Spleen (tissue), 11 donors: Measurements from ENCODE around the gene DUOX1. TPM values are rescaled to one million over a fixed set of nuclear protein-coding genes. Genes with fewer than 3 reads are reported as not detected.

Experiments used
- DNase-seq: peaks from one replicate; pipeline ENCODE4 v3.0.0-alpha.2; 2020
- H3K27ac ChIP-seq, 8 donors: fragments of 200-600 bp; sonication (generic) in 7 of 8; 1 replicate in 4 of 8; 2 replicates in 4 of 8; pipeline versions ENCODE4 v1.5.0 to v1.8.0; 2016 to 2021; ENCODE audit warnings: inconsistent platforms in 4 of 8, mild to moderate bottlenecking in 4 of 8, moderate library complexity in 1 of 8
- H3K27me3 ChIP-seq, 7 donors: fragments of 200-600 bp; sonication (generic) in 6 of 7; replicated peaks in 1 of 7; 1 replicate in 4 of 7; 2 replicates in 3 of 7; pipeline versions ENCODE4 v1.5.0 to v1.8.0; 2016 to 2021; ENCODE audit warnings: inconsistent platforms in 3 of 7, mild to moderate bottlenecking in 1 of 7
- H3K36me3 ChIP-seq, 6 donors: fragments of 200-600 bp; sonication (generic) in 5 of 6; 1 replicate in 4 of 6; 2 replicates in 2 of 6; pipeline versions ENCODE4 v1.5.0 to v1.8.0; 2016 to 2021; ENCODE audit warnings: inconsistent platforms in 2 of 6
- H3K4me1 ChIP-seq, 6 donors: fragments of 200-600 bp; sonication (generic) in 5 of 6; 1 replicate in 3 of 6; 2 replicates in 3 of 6; pipeline versions ENCODE4 v1.5.0 to v1.8.0; 2016 to 2021; ENCODE audit warnings: inconsistent platforms in 3 of 6
- H3K4me3 ChIP-seq, 8 donors: fragments of 200-600 bp; sonication (generic) in 7 of 8; 1 replicate in 4 of 8; 2 replicates in 4 of 8; pipeline versions ENCODE4 v1.5.0 to v1.8.0; 2016 to 2021; ENCODE audit warnings: inconsistent platforms in 4 of 8, mild to moderate bottlenecking in 4 of 8, moderate library complexity in 2 of 8
- H3K9me3 ChIP-seq, 8 donors: fragments of 200-600 bp; sonication (generic) in 7 of 8; 1 replicate in 4 of 8; 2 replicates in 4 of 8; pipeline versions ENCODE4 v1.5.0 to v1.8.0; 2016 to 2021; ENCODE audit warnings: inconsistent platforms in 4 of 8
- POLR2A ChIP-seq, 3 donors: fragments of 450-650 bp; IDR thresholded peaks; one replicate each; pipeline ENCODE4 v1.5.1; 2017; ENCODE audit warnings: antibody characterized with exemption in 3 of 3, mild to moderate bottlenecking in 1 of 3
- POLR2AphosphoS5 ChIP-seq, 3 donors: sonication (generic); formaldehyde crosslinking; IDR thresholded peaks; one replicate each; pipeline ENCODE4 v1.5.1; 2017; ENCODE audit warnings: antibody characterized with exemption in 3 of 3
- WGBS, 5 donors: extraction: QIAGEN DNeasy Blood & Tissue Kit in 3 of 5; methylation state at CpG; one replicate each; pipeline versions ENCODE4 v1.1.5 to v1.1.7; 2013 to 2018; 5-methylcytosine and 5-hydroxymethylcytosine counted together
- intact Hi-C: fragments of 100-400 bp; cut with DNase I; formaldehyde crosslinking; loops from one replicate; pipeline ENCODE4 v1.15.0; 2023; ENCODE audit warnings: low total_unique reads
- polyA plus RNA-seq, 3 donors: library from polyadenylated mRNA; stranded (reverse); fragments of 200-250 nt; gene quantifications; one replicate each; pipeline ENCODE4 v1.2.1, GENCODE V29; 2013
- total RNA-seq, 7 donors: library from RNA; depleted of rRNA in 3 of 7; stranded (reverse); fragments of >200 nt in 3 of 7; fragmentation: NEBNext Ultra II Directional in 4 of 7; extraction: Animal tissue kit (Norgen Biotek cat#: 25700) in 4 of 7; gene quantifications; one replicate each; pipeline versions ENCODE4 v1.1.0 to v1.2.1, GENCODE V29; 2016 to 2021
- TF ChIP-seq, protein P1 (sequence below), 11 experiments: fragments of 200-600 bp in 7 of 11; fragments of 450-650 bp in 4 of 11; sonication (generic) in 4 of 11; IDR thresholded peaks in 8 of 11; conservative IDR thresholded peaks in 3 of 11; 1 replicate in 7 of 11; 2 replicates in 4 of 11; pipeline versions ENCODE4 v1.4.0 to v1.8.0; 2016 to 2021; ENCODE audit warnings: antibody characterized with exemption in 11 of 11, inconsistent platforms in 4 of 11, mild to moderate bottlenecking in 1 of 11
- donor health status: healthy with polysubstance abuse.
- donor health status: DM: no; HTN: no; CAD: no; lungs with moderate emphysema.
- donor health status: DM: no; HTN: no; CAD: no.
- donor health status: Bipolar disorder and iron deficiency.
- donor health status: healthy.
- donor health status: DM: no; HTN: no; CAD: no.
- donor health status: DM: yes; HTN: yes; CAD: no.

Gene DUOX1
- total and polyA plus RNA-seq, 10 donors, result 0.04 to 0.28 (median 0.09) TPM; not detected in 5

DNA sequence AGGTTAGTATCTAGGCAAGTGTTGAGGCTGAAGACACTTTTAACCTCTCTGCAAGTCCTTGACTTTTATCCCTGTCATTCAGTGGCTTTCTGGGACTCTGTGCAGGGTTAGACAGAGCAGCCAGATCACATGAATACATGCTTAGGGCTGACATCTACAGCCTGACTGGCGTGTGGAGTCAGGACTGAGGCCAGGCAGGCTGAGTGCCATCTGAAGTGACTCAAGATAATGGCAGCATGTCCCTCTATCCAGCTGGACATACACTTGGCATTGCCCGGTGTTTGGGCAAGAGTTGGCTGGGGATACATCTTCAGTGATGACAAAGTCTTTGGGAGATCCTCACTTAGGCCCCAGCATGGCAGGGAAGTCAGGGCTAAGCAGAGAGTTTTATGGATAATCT, 38.2 kb upstream of the DUOX1 start:
- peaks cover 0 to 24% (median 0%) of the 10 kb centered on the region in 7 donors for H3K27me3 ChIP-seq
- no peaks in the 10 kb centered on the region for H3K36me3 ChIP-seq
- TF ChIP-seq, protein P1, sequence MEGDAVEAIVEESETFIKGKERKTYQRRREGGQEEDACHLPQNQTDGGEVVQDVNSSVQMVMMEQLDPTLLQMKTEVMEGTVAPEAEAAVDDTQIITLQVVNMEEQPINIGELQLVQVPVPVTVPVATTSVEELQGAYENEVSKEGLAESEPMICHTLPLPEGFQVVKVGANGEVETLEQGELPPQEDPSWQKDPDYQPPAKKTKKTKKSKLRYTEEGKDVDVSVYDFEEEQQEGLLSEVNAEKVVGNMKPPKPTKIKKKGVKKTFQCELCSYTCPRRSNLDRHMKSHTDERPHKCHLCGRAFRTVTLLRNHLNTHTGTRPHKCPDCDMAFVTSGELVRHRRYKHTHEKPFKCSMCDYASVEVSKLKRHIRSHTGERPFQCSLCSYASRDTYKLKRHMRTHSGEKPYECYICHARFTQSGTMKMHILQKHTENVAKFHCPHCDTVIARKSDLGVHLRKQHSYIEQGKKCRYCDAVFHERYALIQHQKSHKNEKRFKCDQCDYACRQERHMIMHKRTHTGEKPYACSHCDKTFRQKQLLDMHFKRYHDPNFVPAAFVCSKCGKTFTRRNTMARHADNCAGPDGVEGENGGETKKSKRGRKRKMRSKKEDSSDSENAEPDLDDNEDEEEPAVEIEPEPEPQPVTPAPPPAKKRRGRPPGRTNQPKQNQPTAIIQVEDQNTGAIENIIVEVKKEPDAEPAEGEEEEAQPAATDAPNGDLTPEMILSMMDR (IDR thresholded peaks at IDR 0.05 in 8 of 11, conservative IDR thresholded peaks at IDR 0.05 in 3 of 11), result no peak
- TF ChIP-seq POLR2AphosphoS5 (IDR thresholded peaks at IDR 0.05) (no peak), POLR2A (IDR thresholded peaks at IDR 0.05) (no peak)
- H3K9me3 ChIP-seq, result no peaks in the 10 kb centered on the region
- H3K4me1 ChIP-seq, result no peaks in the 10 kb centered on the region
- intact Hi-C loops, result no loop called here
- WGBS, 5 donors, result 83 to 91% (median 84%) methylated on average over 2 of the region's 2 CpGs
- DNase-seq, result no peak
- H3K27ac ChIP-seq, result no peak overlapping the region
- no peak overlapping the region for H3K4me3 ChIP-seq

DNA sequence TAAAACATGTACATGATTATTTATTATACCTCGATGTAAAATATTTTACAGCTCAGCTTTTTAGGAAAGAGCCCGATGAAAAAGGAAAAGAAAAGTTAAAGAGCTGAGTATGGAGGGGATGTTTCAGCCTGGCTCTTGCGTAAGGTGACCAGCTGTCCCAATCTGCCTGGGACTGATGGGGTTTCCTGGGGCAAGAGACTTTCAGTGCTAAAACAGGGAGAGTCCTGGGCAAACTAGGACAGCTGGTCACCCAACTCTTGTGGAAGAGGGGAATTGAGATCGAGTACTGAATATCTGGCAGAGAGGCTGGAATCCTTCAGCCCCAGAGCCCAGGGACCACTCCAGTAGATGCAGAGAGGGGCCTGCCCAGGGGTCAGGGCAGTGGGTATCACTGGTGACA, 36.8 kb upstream of the DUOX1 start:
- H3K4me1 ChIP-seq, result no peaks in the 10 kb centered on the region
- WGBS, 5 donors, result 73 to 87% (median 80%) methylated on average over 4 of the region's 4 CpGs
- H3K4me3 ChIP-seq, result no peak overlapping the region
- intact Hi-C loops, result no loop called here
- peaks cover 0 to 15% (median 0%) of the 10 kb centered on the region in 7 donors for H3K27me3 ChIP-seq
- TF ChIP-seq, protein P1 (IDR thresholded peaks at IDR 0.05 in 8 of 11, conservative IDR thresholded peaks at IDR 0.05 in 3 of 11), result no peak
- TF ChIP-seq POLR2AphosphoS5 (IDR thresholded peaks at IDR 0.05), result no peak
- no peak for TF ChIP-seq POLR2A (IDR thresholded peaks at IDR 0.05)
- no peak overlapping the region for H3K27ac ChIP-seq
- H3K36me3 ChIP-seq, result no peaks in the 10 kb centered on the region
- DNase-seq, result no peak
- H3K9me3 ChIP-seq, result no peaks in the 10 kb centered on the region

DNA sequence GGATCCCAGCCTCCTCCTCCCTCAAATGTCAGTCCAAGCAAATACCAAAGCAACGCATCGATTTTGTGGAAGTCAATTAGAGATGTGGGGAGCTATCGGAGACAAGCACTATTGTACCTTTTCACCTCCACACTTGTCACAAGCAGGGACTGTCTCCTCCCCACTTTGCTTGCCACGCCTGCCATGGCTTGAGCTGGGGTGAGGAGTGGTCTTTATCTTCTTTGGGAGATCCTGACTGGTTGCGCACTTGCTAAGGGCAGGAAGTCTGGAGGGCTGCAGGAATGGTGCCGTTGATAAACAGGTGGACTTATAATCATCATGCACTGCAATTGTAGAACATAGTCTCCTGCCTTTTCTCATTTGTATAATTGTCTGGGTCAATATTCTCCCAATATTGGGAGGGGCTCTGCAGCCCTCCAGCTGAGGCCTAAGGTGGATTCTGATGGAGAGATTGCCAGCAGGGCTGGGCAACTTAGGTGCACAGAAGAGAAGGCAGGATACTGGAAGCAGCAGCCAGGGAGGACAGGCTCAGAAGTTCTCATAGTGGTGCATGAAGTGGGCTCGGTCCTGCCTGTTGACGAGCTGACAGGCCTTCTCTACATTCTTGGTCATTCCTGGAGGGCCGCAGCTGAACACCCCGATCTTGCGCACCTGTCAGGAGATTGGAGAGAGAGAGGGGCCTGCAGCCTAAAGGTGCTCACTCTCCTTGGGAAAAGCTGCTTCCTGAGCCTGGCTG, 36.0 kb upstream of the DUOX1 start:
- H3K27me3 ChIP-seq, result peaks cover 0 to 11% (median 0%) of the 10 kb centered on the region in 7 donors
- WGBS, 5 donors, result 79 to 93% (median 88%) methylated on average over 9 to 11 of the region's 11 CpGs
- no peaks in the 10 kb centered on the region for H3K9me3 ChIP-seq
- H3K4me1 ChIP-seq, result no peaks in the 10 kb centered on the region
- TF ChIP-seq, protein P1 (IDR thresholded peaks at IDR 0.05 in 8 of 11, conservative IDR thresholded peaks at IDR 0.05 in 3 of 11), result no peak
- TF ChIP-seq POLR2A (IDR thresholded peaks at IDR 0.05) (no peak), POLR2AphosphoS5 (IDR thresholded peaks at IDR 0.05) (no peak)
- no peak overlapping the region for H3K4me3 ChIP-seq
- H3K27ac ChIP-seq, result no peak overlapping the region
- H3K36me3 ChIP-seq, result no peaks in the 10 kb centered on the region
- intact Hi-C loops, result no loop called here
- no peak for DNase-seq

DNA sequence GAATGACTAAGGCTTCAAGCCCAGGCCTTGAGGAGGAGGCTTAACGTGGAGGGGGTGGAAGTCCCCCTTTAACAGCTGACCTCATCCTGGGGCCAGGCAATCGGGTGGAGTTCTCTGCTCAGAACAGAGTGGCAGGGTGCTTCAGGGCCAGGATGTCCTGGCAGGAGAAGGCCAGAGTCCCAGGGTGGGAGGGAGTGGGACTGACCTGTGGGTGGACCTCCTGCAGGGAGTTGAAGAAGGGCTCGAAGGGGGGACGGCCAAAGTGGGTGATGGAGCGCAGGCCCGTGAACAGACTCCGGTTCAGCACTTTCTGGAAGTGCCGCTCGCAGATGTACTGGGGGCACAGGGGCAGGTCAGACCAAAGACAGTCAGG, 35.5 kb upstream of the DUOX1 start:
- intact Hi-C loops, result no loop called here
- Histone ChIP-seq H3K36me3 (no peaks in the 10 kb centered on the region), H3K27me3 (peaks cover 0 to 11% (median 0%) of the 10 kb centered on the region in 7 donors), H3K4me1 (no peaks in the 10 kb centered on the region), H3K9me3 (no peaks in the 10 kb centered on the region), H3K4me3 (no peak overlapping the region), H3K27ac (no peak overlapping the region)
- no peak for DNase-seq
- 72 to 86% (median 81%) methylated on average over 9 of the region's 9 CpGs for whole genome bisulfite sequencing, 5 donors
- TF ChIP-seq POLR2AphosphoS5 (IDR thresholded peaks at IDR 0.05) (no peak), POLR2A (IDR thresholded peaks at IDR 0.05) (no peak)
- TF ChIP-seq, protein P1 (IDR thresholded peaks at IDR 0.05 in 8 of 11, conservative IDR thresholded peaks at IDR 0.05 in 3 of 11), result no peak
